ENCODE measurements around the gene PRMT7.

DNA sequence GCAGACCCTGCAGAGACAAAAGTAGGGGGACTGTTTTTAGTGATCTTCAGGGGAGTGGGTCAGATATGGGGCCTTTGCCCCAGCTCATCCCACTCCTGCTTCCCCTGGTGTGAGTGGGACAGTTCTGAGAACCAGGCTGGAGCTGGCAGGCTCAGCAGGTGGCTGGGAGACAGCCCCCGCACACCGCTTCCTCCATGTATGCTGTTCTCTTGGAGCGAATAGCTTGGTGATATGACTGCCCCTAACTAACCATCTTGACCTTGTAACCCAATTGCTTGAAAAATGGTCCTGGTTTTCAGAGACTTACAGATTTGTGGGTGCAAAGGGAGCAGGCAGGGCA lies 61.5 kb downstream of the PRMT7 start:
- no peak for TF ChIP-seq EZH2 (IDR thresholded peaks at IDR 0.05; ENCODE audit: low read depth)
- TF ChIP-seq, protein P1, sequence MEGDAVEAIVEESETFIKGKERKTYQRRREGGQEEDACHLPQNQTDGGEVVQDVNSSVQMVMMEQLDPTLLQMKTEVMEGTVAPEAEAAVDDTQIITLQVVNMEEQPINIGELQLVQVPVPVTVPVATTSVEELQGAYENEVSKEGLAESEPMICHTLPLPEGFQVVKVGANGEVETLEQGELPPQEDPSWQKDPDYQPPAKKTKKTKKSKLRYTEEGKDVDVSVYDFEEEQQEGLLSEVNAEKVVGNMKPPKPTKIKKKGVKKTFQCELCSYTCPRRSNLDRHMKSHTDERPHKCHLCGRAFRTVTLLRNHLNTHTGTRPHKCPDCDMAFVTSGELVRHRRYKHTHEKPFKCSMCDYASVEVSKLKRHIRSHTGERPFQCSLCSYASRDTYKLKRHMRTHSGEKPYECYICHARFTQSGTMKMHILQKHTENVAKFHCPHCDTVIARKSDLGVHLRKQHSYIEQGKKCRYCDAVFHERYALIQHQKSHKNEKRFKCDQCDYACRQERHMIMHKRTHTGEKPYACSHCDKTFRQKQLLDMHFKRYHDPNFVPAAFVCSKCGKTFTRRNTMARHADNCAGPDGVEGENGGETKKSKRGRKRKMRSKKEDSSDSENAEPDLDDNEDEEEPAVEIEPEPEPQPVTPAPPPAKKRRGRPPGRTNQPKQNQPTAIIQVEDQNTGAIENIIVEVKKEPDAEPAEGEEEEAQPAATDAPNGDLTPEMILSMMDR (conservative IDR thresholded peaks at IDR 0.05) = no peak
